Breast epithelium (tissue), 4 donors: ENCODE results near the gene YPEL2. TPM values are rescaled to one million over a fixed set of nuclear protein-coding genes. Genes with fewer than 3 reads are reported as not detected.
"Not testable (repeated sequence)": the region's sequence is repeated elsewhere in the genome, so short reads cannot be mapped to it uniquely, and the experiment has no call there.

Experiments
- DNase-seq, 2 donors: peaks; one replicate each; pipeline ENCODE4 v3.0.0-alpha.2; 2019; ENCODE audit warnings: low spot score in 2 of 2
- H3K27ac ChIP-seq, 2 donors: fragments of 200-600 bp; sonication (generic) in 1 of 2; one replicate each; pipeline ENCODE4 v1.5.1; 2016 to 2019; ENCODE audit warnings: mild to moderate bottlenecking in 1 of 2
- H3K27me3 ChIP-seq, 2 donors: fragments of 200-600 bp; sonication (generic) in 1 of 2; one replicate each; pipeline versions ENCODE4 v1.5.1 to v1.6.0; 2017 to 2019; ENCODE audit warnings: control low read depth in 1 of 2, mild to moderate bottlenecking in 1 of 2
- H3K36me3 ChIP-seq: fragments of 200-600 bp; one replicate; pipeline ENCODE4 v1.5.1; 2019
- H3K4me1 ChIP-seq, 2 donors: fragments of 200-600 bp; sonication (generic); one replicate each; pipeline ENCODE4 v1.5.1; 2016 to 2019; ENCODE audit warnings: control low read depth in 1 of 2
- H3K4me3 ChIP-seq, 3 donors: fragments of 200-600 bp; sonication (generic); 1 replicate in 2 of 3; 2 replicates in 1 of 3; pipeline ENCODE4 v1.5.1; 2016 to 2019; ENCODE audit warnings: mild to moderate bottlenecking in 3 of 3, moderate library complexity in 2 of 3
- H3K9me3 ChIP-seq, 2 donors: fragments of 200-600 bp; sonication (generic) in 1 of 2; one replicate each; pipeline ENCODE4 v1.5.1; 2016 to 2019; ENCODE audit warnings: control low read depth in 1 of 2
- CTCF ChIP-seq, 3 donors: fragments of 450-650 bp; IDR thresholded peaks; one replicate each; pipeline ENCODE4 v1.5.1; 2016 to 2017; ENCODE audit warnings: antibody characterized with exemption in 3 of 3, mild to moderate bottlenecking in 3 of 3, moderate library complexity in 3 of 3
- POLR2A ChIP-seq: fragments of 450-650 bp; IDR thresholded peaks from one replicate; pipeline ENCODE4 v1.6.1; 2016; ENCODE audit warnings: antibody characterized with exemption, mild to moderate bottlenecking, moderate library complexity
- POLR2AphosphoS5 ChIP-seq, 3 donors: sonication (generic); formaldehyde crosslinking; IDR thresholded peaks; one replicate each; pipeline ENCODE4 v1.6.1; 2017; ENCODE audit warnings: antibody characterized with exemption in 3 of 3
- intact Hi-C: fragments of 100-400 bp; cut with DNase I; formaldehyde crosslinking; loops from one replicate; pipeline ENCODE4 v1.15.1; 2023; ENCODE audit warnings: low total_unique reads
- total RNA-seq, 3 donors: library from RNA; depleted of rRNA; stranded (reverse); fragments of >200 nt; gene quantifications; one replicate each; pipeline ENCODE4 v1.1.0, GENCODE V29; 2016

YPEL2 gene
- total RNA-seq, result 10 to 100 TPM; 26.5 to 64.8 (median 33.2) TPM

GRCh38 chr17:59331129-59331928 is at the start of gene YPEL2:
YPEL2 (plus strand) TSS chr17:59331655; CDS start chr17:59353410, 21,755 bp downstream.
- DNase-seq, result peak; percentile 89 to 93
- no peaks in the 10 kb centered on the region for H3K27me3 ChIP-seq
- no peaks in the 10 kb centered on the region for H3K9me3 ChIP-seq
- intact Hi-C loops, result no loop called here
- peak; percentile 30 for TF ChIP-seq POLR2A
- TF ChIP-seq CTCF (IDR thresholded peaks at IDR 0.05), result no peak
- peak; percentile 31 to 68 (median 56) for TF ChIP-seq POLR2AphosphoS5 (IDR thresholded peaks at IDR 0.05)
- H3K36me3 ChIP-seq, result no peaks in the 10 kb centered on the region
- H3K27ac ChIP-seq, result peak within 1 kb of the TSS; percentile 94 to 97
- H3K4me3 ChIP-seq, result peak within 1 kb of the TSS; percentile 93 to 99 (median 96)
- peaks cover 0 to 24% of the 10 kb centered on the region in 2 donors for H3K4me1 ChIP-seq

- Histone ChIP-seq H3K4me3 (no peak overlapping the region), H3K27ac (no peak overlapping the region), H3K27me3 (no peaks in the 10 kb centered on the region), H3K9me3 (no peaks in the 10 kb centered on the region), H3K4me1 (no peaks in the 10 kb centered on the region), H3K36me3 (no peaks in the 10 kb centered on the region)
- no peak for DNase-seq
- intact Hi-C loops, result no loop called here
- TF ChIP-seq POLR2A (no peak), CTCF (IDR thresholded peaks at IDR 0.05) (no peak), POLR2AphosphoS5 (IDR thresholded peaks at IDR 0.05) (no peak)
Observed at GRCh38 chr17:59284317-59284716, 47.1 kb upstream of the YPEL2 start.

- H3K4me3 ChIP-seq, result no peak overlapping the region
- no peak for DNase-seq
- H3K9me3 ChIP-seq, result no peaks in the 10 kb centered on the region
- no peaks in the 10 kb centered on the region for H3K4me1 ChIP-seq
- no peak for TF ChIP-seq POLR2AphosphoS5 (IDR thresholded peaks at IDR 0.05)
- no peak for TF ChIP-seq POLR2A
- TF ChIP-seq CTCF (IDR thresholded peaks at IDR 0.05), result no peak
- H3K27ac ChIP-seq, result no peak overlapping the region
- H3K36me3 ChIP-seq, result no peaks in the 10 kb centered on the region
- intact Hi-C loops, result no loop called here
- H3K27me3 ChIP-seq, result no peaks in the 10 kb centered on the region
Observed at GRCh38 chr17:59287452-59287851, 44.0 kb upstream of the YPEL2 start.

- H3K27ac ChIP-seq, result no peak overlapping the region
- TF ChIP-seq POLR2A (no peak), POLR2AphosphoS5 (IDR thresholded peaks at IDR 0.05) (no peak), CTCF (IDR thresholded peaks at IDR 0.05) (no peak)
Observed at GRCh38 chr17:59287891-59288290, 43.6 kb upstream of the YPEL2 start.

GRCh38 chr17:59289981-59290301 is 41.5 kb upstream of the YPEL2 start:
- intact Hi-C loops, result no loop called here
- TF ChIP-seq CTCF (IDR thresholded peaks at IDR 0.05) (no peak), POLR2AphosphoS5 (IDR thresholded peaks at IDR 0.05) (no peak), POLR2A (no peak)
- H3K27ac ChIP-seq, result no peak overlapping the region

More at GRCh38 chr17:59287891-59288290, 43.6 kb upstream of the YPEL2 start:
- DNase-seq, result no peak
- H3K4me3 ChIP-seq, result no peak overlapping the region
- intact Hi-C loops, result no loop called here
- no peaks in the 10 kb centered on the region for H3K4me1 ChIP-seq
- no peaks in the 10 kb centered on the region for H3K36me3 ChIP-seq
- no peaks in the 10 kb centered on the region for H3K9me3 ChIP-seq
- no peaks in the 10 kb centered on the region for H3K27me3 ChIP-seq

GRCh38 chr17:59290302-59290998 is 41.0 kb upstream of the YPEL2 start:
- H3K27me3 ChIP-seq, H3K27ac ChIP-seq: not testable (repeated sequence)

More at GRCh38 chr17:59289981-59290301, 41.5 kb upstream of the YPEL2 start:
- no peak overlapping the region for H3K4me3 ChIP-seq
- no peaks in the 10 kb centered on the region for H3K27me3 ChIP-seq
- H3K9me3 ChIP-seq, result no peaks in the 10 kb centered on the region
- no peak for DNase-seq
- H3K36me3 ChIP-seq, result no peaks in the 10 kb centered on the region
- H3K4me1 ChIP-seq, result no peaks in the 10 kb centered on the region

More at GRCh38 chr17:59290302-59290998, 41.0 kb upstream of the YPEL2 start:
- H3K4me3 ChIP-seq, H3K4me1 ChIP-seq, H3K9me3 ChIP-seq, H3K36me3 ChIP-seq, DNase-seq, intact Hi-C loops: not testable (repeated sequence)
